Stimulated activated CD4-positive, alpha-beta T cell treated with anti-CD3 and anti-CD28 coated beads, Interleukin-2, amount 100 ng/mL, for 24 hours (primary cell): ENCODE data around the gene DNAJC13.

Source experiments
- DNase-seq, 2 donors: peaks; one replicate each; pipeline ENCODE4 v3.0.0-alpha.2; 2020

Gene DNAJC13

DNA sequence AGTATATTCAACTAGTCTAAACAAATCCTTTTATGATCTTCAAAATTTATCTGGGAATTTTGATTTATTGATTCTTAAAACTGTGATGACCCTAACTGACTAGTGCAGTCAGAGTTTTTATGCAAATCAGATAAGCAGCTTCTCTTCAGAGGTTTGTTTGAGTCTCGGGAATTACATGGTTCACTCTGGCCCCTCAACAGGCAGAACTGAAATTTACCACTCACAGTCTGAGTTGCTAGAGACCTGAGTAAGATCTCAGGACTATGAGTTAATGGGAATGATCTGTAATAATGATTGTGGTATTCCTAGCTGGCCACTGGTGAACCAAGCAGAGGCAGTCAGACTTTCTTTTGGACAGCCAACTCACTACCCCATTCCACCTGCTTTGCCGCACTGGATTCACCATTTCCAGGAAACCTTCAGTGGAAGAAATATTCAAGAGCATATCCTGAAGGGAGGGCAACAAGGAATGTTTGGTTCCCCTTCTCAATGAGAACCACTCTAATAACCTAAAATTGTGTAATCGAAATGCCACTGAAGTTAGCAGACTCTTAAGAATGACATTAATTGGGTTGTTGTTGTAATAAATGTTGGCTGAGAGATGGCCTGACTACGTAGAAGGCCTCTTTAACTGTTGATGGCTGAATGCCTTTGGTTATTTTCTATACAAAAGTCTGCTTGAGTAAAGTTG, 11.5 kb upstream of the DNAJC13 start:
- no peak for DNase-seq

DNA sequence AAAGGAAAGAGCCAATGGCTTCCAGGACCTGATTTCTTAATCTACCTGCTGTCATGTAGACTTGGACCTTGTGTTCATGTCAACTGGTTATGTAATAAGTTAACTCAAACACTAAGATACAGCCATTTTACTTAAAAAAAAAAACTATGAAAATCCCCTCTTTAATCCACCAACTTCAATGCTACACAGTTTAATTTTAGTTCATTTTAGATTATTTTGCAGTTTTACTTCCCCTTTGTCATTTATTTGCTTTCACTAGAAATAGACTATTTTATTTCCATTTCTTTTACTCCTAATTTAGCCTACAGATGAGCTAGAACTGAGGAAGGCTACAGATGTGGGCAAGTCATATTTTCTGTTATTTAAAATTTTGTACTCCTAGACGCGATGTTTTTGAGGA, 10.7 kb upstream of the DNAJC13 start:
- DNase-seq, result no peak

DNA sequence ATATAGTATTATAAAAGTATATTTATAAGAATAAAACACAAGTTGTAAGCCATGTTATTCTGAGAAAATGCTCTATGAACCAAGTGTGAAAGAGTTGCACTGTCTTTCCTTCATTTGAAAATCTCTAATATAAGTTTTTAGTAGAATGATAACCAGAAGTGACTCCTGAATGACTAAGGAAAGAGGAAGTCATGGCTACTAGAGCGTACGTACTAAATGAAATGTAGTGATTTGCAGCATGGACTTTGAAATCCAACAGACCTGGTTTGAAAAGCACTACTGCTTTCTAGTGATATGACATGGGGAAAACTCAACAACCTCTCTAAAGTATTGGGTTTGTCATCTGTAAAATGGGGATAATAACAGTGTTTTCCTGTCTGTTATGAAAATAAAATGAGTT, 10.3 kb upstream of the DNAJC13 start:
- DNase-seq, result no peak

DNA sequence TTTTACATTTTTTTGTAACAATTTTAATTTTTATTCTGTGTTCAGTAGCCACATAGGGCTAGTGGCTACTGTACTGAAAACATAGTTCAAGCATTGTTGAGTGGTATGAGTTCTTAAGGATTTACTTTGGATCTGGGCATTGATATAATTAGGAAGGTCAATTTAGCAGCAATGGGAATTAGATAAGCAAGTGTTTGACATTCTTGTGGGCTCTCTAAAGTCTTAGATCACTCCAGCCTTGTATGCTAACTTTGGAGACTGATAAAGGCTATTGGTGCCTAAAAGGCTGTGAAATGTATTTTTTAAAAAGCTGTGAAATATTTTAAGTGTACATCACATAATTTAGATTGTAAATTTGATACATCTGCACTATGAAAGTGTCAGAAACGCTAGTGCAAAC, 2.5 kb upstream of the DNAJC13 start:
- no peak for DNase-seq

DNA sequence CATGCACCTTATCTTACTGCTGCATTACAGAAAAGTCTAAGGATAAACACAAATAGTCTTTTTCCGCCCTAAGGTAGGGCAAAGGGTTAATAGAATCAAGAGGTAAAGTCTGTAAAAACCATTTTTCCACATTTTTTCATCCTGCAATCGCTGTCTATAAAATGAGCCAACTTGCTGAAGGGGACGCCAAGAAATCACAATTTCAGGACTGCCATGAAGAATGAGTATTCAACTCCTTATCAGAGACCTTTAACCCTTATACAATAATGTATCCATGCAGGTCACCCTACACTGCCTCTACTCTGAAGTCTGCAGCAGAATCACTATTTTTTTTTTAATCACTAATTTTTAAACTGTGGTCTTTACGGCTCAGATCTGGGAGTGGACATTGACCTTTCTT, 1.1 kb upstream of the DNAJC13 start:
- DNase-seq, result no peak

DNA sequence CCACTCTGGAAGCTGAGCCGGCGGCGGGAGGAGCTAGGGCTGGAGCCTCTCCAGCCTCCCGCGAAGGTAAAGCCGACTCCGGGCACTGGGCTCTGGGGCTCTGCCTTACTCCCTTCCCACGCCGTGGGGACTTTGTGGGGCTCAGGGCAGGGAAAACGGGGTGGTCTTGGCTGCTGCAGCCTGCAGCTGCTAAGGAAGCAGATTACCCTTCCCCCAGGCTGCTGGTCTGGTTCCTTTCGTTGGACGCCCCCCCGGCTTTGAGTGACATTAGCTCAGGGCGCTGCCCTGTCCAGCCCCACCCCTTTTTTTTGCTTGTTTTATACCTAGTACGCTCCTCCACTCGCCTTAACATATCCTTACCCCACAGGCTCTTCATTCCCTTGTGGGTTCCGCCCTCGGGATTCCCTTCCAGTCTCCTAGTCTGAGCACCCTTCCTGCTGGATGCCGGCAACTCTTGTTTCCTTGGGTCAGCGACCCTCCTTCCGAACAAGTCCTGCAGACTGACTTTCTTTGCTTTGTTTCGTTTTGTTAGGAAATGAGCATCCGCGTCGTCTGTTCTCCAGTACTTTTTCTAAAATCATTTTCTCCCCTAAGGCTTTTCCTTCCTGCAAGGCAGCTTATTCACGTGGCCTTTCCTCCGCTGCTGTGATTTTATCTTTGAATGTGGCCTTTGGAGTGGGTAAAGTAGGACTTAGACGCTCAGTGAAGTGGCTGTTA, 551 bp downstream of the DNAJC13 start:
- DNase-seq, result peak; percentile 46 to 57

DNA sequence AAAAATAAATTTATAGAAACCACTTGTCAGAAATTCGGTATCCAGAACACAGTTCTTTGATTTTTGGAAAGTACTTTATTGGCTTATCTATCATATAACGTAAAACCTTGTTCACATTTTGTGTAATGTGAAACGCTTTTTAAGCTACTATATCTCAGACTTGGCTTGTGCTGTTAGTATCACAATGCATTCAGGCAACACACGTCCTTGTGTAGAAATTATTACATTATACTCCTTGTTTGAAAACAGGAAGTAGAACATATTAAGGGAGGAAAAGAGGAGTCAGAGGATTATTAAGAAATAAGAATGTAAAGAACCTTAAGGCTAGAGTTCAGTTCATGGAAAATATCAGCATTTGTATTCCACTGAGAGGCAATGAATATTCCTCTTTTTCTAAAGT, 1.6 kb downstream of the DNAJC13 start:
- no peak for DNase-seq

DNA sequence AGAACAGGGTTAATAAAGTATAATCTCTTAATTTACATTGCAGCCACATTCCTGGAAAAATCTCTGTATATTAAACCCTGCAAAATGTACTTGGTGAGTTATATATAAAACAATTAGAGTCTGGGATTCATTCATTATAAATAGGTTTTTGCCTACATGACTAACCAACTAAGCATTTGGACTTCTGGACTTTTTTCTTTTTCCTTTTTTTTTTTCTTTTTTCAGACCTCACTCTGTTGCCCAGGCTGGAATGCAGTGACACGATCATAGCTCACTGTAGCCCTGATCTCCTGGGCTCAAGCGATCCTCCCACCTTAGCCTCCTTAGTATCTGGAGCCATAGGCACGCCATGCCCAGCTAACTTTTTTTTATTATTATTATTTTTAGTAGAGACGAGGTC, 4.5 kb downstream of the DNAJC13 start:
- DNase-seq, result no peak

DNA sequence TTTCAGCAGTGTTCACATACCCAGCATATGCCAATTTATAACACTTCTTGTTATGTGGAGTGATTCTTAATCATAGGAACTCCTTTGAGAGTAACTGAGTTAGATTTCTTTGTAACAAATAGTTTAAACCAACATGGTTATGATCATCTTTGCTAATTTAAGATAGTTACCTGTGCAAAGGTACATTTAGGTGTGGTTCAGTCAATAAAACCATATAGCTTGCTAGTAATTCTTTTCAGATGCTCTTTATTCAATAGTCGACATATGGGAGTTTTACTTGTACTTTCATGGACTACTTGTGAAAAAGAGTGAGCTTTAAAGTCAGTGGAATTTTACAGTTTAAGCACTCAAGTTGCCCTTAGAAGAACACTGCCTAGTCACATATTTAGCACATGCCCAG, 5.2 kb downstream of the DNAJC13 start:
- DNase-seq, result no peak

DNA sequence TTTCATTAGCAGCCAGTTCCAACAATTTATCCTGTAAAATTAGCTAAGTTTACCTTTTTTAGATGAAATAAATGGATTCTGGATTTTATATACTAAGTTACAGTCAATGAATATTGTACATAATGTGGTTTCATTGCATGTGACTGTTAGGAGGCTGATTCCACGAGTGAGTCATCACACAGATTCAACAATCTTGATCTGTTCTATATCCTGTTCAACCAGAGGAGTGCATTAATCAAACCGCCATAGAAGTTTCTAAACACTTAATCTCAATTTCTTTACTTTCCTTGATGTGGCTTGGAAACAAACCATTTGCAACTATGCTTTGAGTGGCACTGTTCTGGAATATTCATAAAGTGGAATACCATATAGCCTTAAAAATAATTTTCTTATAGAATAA, 15.3 kb downstream of the DNAJC13 start:
- DNase-seq, result no peak

DNA sequence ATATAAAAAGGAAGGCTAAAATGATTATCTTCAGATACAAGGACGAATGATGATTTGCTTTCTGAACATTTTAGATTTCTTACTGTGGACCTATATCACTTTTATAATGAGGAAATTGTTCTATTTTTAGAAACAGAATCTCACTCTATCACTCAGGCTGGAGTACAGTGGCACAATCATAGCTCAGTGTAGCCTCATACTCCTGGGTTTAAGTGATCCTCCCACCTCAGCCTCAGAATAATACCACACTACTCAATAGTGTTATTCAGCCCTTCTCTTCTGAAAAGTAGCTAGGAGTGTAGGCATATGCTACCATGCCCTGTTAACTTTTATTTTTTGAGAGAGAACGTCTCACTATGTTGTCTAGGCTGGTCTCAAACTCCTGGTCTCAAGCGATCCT, 15.8 kb downstream of the DNAJC13 start:
- no peak for DNase-seq

DNA sequence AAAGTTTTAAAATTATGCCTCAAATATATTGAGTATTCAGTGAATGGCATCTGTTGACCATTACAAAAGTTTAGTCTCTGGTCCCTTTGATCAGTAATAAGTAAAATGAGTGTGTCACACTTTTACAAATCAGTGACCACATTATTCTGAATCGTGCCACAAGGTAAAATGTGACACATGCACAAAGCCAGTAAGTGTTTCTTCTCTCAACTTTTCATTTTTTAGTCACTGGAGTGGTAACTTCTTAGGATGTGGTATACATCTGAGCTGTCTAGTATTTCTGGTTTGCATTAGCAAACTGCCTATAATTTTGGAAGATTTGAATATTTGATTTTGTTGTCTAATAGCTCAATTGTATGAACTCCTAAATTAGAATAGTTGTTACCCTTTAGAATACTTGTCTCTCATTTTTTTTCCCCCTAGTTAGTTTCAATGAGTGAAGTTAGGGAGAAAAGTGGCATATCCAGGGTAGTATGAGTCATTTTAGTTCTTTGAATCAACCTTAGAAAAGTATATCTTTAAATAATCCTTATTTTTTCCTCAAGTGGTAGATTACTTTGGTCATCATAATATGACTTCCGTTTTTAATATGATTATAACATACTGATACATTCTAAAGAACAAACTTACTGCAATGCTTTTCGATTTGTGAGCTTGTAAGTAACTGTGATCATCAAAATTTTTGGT, 18.1 kb downstream of the DNAJC13 start:
- DNase-seq, result no peak

DNA sequence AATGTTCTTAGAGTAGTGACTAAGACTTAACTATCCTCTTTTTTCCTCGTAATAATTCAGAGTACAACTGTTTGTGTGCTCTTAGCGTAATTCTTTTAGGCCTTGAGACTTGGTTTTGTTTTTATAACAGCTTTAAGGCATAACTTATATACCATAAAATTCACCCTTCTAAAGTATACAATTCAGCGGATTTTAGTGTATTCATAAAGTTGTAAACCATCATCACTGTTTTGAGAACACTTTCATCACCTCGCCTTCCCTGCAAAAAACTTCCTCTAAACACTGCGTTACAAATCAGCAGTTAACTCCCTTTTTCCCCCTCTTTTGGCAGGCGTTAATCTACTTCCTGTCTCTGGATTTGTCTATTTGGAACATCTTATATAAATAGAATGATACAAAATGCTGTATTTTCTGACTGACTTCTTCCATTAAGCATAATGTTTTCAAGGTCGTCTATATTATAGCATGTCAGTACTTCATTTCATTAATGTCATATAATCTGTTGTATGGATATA, 18.7 kb downstream of the DNAJC13 start:
- no peak for DNase-seq

DNA sequence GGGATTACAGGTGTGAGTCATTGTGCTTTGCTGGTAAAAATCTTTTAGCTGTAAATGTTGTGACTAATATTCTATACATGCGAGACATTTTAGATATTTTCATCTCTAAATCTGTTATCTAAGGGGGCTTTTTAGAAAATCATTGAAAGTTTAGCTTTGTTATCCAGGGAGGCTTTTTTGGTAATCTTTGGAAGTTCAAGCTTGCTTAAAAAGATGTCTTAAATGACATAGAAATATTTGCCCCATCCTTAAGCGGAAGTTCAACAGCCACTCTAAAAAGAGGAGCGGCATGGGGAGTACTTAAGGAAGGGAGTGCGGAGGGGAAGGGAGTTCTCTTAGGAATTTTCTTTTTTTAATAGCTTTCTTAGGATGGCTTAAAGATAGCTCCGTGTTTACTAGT, 26.1 kb downstream of the DNAJC13 start:
- no peak for DNase-seq

DNA sequence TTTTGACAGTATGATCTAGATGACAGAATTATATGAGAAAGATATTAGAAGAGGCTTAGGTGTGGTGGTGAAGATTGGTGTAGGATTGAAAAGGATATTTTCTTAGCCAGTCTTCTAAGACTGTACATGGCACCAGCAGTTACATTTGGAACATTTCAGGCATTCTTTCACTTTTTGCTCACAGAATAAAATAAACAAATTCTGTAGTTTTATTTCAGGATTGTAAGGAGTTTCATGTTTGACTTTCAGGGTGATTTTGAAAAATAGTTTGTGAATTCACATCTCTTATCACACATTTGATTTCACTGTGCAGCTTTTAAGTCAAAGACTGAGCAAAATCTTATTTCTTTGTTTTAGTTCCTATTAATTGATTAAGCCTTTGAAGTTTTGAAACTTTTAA, 27.1 kb downstream of the DNAJC13 start:
- DNase-seq, result no peak

DNA sequence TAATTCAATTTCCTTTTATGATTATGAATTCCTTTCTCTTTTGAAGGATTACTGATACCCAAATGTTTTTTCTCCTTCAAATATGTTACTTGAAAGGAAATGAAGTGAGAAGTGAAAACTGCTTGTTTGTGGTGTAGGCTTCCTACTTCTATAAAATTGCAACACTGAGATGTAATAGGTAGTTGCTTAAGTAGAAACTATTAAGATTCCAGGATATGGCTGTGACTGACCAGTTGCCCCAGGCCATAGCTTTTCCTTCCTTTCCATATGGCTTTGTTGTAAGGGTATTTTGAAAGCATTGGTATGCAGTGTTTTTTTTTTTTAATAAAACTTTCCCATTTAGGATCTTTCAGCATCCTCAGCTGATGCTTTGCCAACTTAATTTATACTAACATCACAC, 28.5 kb downstream of the DNAJC13 start:
- DNase-seq, result no peak

DNA sequence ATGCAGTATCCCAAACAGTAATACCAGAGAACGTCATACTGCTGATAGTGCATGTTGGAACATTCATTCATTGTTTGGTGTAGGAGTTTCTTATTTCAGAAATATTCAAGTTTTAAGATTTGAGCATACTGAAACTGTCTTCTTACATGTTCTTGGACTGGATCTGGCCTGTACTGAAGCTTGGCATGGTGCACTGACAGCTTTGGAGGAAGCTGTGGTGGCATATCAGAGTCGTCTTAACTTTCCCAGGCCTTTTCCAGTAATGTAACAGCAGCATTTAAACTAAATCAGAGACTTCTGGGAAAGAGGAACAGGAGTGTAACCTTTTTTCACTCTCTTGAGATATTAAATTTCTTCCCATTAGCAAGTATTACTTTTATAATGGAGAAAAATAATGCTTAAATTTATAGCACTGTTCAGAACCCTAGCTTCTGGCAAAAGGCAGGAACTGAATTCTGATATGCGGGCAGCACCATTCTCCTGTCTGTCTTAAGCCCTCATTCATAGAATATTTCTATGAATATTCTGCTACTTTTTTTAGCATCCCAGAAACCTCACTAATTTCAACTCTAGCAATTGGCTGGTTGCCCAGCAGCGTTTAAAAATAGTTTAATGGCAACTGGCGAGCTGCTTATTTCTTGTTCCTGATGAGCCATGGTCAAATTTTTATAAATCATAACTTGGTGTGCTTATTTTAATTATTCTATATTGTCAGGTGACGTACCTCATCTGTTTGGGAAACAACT, 31.1 kb downstream of the DNAJC13 start:
- no peak for DNase-seq

DNA sequence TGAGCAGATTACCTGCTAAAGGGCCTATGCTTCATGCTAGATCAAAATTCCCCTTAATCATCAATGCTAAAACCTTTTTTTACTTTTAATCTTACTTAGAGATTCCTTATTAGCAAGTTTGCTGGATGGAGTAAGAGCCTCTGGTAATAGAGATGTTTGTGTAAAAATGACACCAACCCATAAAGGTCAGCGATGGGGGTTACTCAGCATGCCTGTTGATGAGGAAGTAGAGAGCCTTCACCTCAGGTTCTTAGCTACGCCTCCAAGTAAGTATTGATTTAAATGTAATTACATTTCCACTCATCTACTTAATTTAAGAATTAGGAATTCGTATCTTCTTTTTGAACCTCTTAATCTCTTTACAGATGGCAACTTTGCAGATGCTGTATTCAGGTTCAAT, 38.8 kb downstream of the DNAJC13 start:
- DNase-seq, result no peak

DNA sequence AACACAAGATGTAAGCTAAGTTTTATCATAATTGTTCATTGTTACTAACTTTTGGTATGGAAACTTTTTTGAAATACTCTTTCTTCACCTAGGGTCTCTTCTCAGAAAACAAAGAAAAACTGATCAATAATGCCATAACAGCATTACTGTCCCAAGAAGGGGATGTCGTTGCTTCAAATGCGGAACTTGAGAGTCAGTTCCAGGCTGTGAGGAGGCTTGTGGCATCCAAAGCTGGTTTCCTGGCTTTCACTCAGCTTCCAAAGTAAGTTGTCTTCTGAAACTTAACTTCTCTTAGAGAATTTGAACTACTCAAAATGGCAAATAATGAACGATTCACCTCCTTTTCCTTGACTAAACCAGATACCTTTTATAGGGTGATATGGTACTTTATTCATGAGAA, 39.3 kb downstream of the DNAJC13 start:
- no peak for DNase-seq

DNA sequence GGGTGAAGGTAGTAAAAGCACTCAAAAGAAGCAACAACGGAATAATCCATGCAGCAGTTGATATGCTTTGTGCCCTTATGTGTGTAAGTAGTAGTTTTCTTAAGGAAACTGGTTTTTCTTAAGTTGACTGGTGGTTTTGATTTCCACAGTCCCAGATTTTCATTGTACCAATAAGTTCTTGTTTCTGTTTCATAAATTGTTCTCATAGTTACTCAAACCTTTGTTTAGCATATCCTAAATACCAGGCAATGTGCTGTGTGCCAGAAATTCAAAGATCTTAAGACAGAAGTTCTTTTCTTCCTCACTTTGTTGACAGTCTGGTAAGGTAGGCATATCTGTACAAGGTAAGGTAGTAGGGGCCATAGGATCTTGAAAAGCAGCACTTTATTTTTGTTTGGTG, 40.0 kb downstream of the DNAJC13 start:
- no peak for DNase-seq

DNA sequence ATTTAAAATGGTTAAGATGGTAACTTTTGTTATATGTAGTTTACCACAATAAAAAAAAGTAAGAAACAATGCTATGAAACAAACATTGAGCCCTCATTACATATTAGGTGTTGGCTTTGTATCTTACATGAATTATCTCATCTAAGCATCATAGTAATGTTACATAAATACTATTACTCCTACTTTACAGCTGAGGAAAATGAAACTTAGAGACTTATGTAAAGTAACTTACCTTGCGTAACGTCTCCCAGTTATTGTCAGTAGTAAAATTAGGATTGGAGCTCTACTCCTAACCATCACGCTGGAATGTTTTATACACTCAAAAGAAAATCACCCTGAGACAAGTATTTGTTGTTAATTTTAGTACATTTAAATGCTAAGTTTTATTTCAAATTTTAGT, 42.2 kb downstream of the DNAJC13 start:
- no peak for DNase-seq

DNA sequence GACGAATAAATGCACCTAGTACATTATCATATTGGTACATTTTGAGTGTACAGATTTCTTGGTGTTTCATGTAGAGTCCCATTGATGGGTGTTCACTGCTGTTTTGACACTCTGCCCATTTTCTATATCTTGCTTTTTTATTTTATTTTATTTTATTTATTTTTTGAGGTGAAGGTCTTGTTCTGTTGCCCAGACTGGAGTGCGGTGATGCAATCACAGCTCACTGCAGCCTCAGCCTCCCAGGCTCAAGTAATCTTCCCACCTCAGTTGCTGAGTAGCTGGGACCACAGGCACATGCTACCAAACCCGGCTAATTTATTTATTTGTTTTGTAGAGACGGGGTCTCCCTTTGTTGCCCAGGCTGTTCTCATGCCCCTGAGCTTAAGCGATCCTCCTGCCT, 44.2 kb downstream of the DNAJC13 start:
- no peak for DNase-seq

DNA sequence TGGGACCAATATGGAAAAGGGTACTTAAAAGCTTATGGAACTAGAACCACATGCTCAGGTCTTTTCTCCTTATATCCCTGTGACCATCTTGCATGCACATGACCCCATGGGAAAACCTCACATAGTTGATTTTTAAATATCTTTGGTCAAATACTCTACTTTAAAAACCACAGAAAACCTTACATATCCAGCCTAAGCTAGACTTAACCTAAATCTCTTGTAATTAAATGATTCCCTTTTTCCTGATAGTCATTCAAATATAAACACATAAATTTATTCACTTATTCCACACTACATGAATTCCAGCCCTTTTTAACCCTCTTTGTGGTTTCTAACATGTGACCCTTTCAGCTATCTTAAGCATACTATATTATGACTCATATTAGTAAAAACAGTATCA, 46.8 kb downstream of the DNAJC13 start:
- no peak for DNase-seq
